ENCODE results near the gene KLHL21.

DNA sequence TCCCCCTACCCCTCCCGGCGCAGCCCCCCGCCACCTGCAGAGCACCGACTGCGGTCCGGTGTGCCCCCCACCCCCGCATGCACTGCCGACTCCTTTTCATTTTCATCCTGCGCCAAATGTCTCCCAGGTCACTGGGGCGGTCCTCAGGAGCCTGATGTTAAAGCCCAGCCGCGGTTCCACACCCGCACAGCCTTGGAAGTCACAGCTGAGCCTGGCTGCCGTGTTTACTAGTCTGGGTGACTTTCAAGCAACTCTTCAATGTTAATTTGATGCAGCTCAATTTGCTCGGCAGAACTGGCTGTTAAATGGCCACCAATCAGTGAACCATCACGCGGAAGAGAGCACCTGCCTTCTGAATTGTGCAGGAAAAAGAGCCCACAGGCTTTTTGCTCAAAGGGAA, 49.2 kb upstream of the KLHL21 start:
- TF ChIP-seq, protein P1, sequence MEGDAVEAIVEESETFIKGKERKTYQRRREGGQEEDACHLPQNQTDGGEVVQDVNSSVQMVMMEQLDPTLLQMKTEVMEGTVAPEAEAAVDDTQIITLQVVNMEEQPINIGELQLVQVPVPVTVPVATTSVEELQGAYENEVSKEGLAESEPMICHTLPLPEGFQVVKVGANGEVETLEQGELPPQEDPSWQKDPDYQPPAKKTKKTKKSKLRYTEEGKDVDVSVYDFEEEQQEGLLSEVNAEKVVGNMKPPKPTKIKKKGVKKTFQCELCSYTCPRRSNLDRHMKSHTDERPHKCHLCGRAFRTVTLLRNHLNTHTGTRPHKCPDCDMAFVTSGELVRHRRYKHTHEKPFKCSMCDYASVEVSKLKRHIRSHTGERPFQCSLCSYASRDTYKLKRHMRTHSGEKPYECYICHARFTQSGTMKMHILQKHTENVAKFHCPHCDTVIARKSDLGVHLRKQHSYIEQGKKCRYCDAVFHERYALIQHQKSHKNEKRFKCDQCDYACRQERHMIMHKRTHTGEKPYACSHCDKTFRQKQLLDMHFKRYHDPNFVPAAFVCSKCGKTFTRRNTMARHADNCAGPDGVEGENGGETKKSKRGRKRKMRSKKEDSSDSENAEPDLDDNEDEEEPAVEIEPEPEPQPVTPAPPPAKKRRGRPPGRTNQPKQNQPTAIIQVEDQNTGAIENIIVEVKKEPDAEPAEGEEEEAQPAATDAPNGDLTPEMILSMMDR (conservative IDR thresholded peaks at IDR 0.05; ENCODE audit: low read depth, low read length) = no peak
- TF ChIP-seq MAZ (IDR thresholded peaks at IDR 0.05; ENCODE audit: borderline replicate concordance, low read depth, low read length) (no peak), POLR2A (IDR thresholded peaks at IDR 0.05; ENCODE audit: low read depth, low read length) (no peak), FOS (IDR thresholded peaks at IDR 0.05; ENCODE audit: low read depth, low read length) (no peak), RAD21 (IDR thresholded peaks at IDR 0.05; ENCODE audit: low read length) (no peak), MAFK (IDR thresholded peaks at IDR 0.05; ENCODE audit: low read depth, low read length) (no peak), BHLHE40 (IDR thresholded peaks at IDR 0.05; ENCODE audit: low read depth, low read length) (no peak), RCOR1 (IDR thresholded peaks at IDR 0.05; ENCODE audit: insufficient replicate concordance, low read length) (no peak), RFX5 (IDR thresholded peaks at IDR 0.05; ENCODE audit: low read depth, low read length) (no peak), SMC3 (IDR thresholded peaks at IDR 0.05; ENCODE audit: low read depth, low read length) (no peak), MXI1 (IDR thresholded peaks at IDR 0.05; ENCODE audit: borderline replicate concordance, low read depth, low read length) (no peak)
- TF ChIP-seq, protein P2, sequence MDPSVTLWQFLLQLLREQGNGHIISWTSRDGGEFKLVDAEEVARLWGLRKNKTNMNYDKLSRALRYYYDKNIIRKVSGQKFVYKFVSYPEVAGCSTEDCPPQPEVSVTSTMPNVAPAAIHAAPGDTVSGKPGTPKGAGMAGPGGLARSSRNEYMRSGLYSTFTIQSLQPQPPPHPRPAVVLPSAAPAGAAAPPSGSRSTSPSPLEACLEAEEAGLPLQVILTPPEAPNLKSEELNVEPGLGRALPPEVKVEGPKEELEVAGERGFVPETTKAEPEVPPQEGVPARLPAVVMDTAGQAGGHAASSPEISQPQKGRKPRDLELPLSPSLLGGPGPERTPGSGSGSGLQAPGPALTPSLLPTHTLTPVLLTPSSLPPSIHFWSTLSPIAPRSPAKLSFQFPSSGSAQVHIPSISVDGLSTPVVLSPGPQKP (IDR thresholded peaks at IDR 0.05; ENCODE audit: borderline replicate concordance, low read depth, low read length) = no peak
- TF ChIP-seq, protein P3, sequence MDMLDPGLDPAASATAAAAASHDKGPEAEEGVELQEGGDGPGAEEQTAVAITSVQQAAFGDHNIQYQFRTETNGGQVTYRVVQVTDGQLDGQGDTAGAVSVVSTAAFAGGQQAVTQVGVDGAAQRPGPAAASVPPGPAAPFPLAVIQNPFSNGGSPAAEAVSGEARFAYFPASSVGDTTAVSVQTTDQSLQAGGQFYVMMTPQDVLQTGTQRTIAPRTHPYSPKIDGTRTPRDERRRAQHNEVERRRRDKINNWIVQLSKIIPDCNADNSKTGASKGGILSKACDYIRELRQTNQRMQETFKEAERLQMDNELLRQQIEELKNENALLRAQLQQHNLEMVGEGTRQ (IDR thresholded peaks at IDR 0.05; ENCODE audit: low read depth, low read length) = no peak
